NCI-H748 (cell line): Measurements from ENCODE around the gene STK32C.

Source experiments
- DNase-seq: peaks from one replicate; lab custom pipeline; 2025; ENCODE audit not compliant: unreplicated experiment; lab: John Stamatoyannopoulos, UW

Gene STK32C

DNA sequence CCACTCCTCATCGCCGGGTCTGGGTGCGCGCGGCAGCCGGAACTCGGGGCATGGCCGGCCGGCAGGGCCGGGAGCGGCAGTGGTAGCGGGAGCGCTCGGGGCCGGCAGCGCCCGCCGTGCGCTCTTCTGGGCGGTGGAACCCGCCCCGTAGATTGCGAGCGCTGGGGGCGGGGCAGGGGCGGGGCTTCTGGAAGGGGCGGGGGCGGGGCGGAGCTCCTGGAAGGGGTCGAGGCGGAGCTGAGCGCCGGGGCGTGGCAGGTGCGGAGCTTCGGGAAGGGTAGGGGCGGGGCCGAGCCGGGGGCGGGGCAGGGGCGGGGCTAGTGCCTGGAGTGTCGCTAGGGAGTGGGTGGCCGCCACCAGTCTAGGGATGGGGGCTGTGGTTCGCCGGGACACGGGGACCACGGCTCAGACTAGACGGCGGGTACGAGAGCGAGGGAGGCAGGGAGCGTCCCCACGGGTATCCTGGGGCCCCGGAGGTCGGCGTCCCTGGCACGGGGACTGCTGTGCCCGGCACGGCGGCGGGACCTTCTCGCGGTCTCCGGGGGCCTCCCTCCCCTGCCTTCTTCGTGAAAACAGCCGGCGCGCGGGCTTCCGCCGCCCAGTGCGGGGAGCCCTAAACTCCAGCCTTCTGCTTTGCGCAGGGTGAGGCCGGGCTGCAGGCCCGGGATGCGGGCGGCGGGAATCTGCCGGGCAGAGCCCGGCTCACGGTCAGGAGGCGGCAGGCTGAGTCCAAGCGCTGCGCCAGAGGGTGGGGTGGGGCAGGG lies at the start of gene STK32C:
Gene STK32C, minus strand, starts transcription at position 128 of the 764 bp plus-strand sequence. Its CDS starts 117 bp downstream, at position 11.
- peak; percentile 82 for DNase-seq

DNA sequence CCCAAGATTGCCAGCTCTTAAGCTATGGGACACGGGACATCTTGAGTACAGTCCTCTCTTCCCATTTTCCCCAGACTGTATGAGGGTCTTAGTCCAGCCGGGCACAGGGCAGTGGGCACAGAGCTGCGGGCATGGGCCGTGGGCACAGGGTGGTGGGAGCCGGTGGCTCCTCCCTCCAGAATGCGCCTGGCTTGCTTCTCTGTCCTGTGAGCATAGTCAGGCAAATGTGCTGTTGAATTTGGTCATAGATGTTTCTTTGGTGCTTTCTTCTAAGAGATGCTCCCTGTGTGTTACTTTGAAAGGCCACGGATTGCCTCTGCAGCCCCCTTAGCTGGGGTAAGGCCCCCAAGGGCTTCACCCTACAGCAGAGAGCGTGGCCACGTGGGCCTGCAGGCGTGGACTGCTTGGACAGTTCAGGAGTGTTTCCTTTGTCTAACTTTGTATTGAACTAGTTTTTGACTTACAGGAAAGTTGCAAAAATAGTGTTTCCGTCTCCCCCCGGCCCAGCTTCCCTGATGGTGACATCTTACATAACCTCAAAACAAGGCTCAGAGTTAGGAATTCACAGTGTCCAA lies 49.0 kb upstream of the STK32C start:
- no peak for DNase-seq

DNA sequence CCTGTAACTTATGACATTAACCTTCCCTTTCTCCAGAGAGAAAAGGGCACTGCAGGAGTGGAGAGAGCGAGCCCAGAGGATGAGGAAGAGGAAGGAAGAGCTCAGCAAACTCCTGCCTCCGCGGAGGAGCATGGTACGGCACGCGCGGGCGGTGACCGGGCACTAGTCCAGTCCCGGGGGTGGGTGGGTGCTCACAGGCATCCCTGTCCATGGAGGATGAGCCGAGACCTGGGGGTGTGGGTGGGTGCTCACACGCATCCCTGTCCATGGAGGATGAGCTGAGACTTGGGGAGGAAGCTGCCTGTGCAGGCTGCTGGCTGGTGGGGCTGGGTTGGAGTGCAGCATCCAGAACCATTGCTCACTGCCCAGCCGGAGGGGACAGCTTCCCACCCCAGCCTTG lies 48.0 kb upstream of the STK32C start:
- no peak for DNase-seq

DNA sequence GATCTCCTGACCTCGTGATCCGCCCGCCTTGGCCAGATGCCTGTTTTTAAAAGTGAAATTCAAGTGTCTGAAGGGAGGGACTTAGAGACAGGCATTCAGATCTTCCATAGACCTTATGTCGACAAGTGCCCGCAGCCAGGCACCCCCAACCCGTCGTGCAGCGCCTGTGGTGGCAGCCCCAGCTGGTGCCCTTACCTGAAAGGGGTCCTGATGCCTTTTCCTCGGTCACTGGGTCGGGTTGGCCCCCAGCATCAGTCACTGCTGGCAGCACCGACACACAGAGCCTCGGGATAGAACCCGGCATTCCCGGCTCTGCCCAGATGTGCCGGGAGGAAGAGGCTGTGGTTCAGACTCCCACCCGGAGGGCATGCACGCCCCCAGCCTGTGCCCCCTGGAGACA lies 47.5 kb upstream of the STK32C start:
- no peak for DNase-seq

DNA sequence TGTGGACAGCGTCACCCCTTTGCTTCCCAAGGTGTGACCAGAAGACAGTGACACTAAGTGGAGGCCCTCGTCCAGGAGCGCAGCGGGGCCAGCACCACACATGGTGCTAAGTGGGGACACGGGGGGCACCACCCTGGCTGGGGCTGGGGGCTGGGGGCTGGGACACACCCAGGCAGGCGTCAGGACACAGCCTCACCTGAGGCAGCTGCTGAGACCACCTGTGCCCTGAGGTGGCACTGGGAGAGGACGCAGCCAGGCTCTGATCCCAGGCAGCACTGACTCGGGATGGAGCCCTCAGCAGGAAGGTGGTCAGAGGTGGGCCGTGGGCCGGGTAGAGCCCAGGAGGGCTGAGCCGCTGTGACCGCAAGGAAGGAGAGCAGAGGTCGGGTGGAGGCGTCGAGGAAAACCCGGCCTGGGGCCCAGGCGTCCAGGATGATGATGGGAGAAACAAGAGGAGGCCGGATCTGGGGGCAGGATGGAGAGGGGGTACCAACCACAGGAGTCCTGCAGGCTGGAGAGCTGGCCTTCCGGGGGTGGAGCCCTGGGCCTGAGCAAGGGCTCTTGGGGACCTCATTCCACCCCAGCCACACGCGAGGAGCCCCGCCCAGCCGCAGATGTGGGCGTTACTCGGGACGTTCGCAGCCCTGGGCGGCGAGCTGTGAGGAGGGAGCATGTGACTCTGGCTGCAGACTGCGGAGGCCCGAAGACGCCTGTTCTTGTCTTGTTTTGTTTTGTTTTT lies 46.8 kb upstream of the STK32C start:
- no peak for DNase-seq

DNA sequence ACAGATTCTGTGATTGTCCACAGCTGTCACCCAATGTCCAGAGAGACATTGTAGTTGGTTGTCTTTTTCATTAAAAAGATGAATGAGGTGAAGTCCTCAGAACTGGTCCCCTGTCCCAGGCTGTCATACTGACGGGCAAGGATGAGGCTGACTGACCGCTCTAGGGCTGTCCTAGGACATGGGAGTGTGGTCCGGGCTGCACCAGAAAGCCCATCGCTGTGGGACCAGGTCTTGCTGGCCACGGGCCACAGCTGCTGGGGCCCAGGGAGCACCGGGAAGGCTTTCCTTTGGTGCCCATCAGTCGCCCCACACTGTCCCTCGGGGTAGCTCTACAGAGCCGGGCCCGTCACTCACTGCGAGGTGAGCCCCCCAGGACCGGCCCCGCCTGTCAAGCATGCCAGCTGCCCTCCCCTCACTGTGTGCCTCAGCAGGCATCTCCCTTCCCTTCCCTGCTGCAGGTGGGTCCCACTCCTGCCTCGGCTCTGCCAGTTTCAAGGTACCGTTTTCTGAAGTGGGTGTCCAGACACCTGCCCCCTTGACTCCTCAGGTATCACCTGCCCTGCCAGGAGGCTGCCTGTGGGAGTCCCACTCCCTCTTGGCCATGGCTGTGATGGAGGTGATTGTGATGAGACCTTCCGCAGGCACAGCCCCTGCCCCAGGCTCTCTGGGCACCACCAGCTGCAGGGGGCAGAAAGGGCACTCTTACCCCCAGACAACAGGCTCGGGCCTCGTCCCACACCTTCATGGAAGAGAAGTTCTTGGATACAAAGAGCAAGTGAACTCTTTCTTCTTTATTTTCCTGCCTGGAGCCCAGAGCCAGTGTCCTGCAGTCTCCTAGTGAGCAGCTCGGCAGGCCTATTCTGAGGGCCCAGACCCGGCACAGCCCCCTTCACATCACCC lies 46.0 kb upstream of the STK32C start:
- no peak for DNase-seq

DNA sequence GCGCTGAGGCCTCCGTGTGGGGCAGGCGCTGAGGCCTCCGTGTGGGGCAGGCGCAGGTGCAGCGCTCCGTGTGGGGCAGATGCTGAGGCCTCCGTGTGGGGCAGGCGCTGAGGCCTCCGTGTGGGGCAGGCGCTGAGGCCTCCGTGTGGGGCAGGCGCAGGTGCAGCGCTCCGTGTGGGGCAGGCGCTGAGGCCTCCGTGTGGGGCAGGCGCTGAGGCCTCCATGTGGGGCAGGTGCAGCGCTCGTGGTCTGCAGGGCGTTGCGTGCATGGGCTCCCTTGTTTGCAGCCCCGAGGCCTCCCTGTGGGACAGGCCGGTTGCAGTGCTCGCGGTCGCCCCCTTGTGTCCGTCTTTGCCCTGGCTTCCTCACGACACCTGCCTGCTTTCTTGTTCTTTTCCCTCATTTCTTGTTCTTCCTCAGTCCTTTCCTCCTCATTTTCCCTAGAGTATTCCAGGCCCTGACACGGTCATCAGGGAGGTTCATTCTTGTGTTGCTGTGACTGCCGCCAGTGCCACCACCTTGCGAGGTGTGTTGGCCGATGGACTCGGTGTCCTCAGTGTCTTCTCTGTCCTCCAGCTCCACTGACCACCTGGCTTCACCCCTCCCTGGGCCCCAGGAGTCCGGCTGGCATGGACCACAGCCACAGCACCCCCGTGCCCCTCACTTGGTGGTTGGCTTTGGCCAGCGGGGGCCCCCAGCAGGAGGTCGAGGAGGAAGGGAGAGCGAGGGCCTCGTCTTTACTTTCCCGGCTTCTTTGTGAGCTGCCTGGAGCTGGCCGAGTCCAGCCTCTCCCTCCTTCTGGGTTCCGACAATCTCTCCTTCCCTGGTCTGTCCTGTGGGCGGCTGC lies 44.9 kb upstream of the STK32C start:
- peak; percentile 28 for DNase-seq

DNA sequence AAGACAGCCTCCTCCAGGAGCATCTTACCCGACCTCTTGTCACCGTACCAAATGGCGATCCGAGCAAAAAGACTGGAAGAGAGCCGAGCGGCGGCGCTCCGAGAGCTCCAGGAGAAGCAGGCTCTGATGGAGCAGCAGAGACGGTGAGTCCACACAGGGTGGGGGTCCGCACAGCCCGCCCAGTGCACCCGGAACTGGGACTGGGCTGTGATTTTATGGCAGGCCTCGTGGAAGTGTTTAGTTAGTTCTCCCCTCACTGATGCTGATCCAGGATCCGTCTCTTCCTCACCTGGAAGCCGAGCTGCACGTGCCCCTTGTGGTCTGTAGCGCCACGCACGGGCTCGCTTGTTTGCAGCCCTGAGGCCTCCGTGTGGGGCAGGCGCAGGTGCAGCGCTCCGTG lies 43.9 kb upstream of the STK32C start:
- DNase-seq, result no peak

DNA sequence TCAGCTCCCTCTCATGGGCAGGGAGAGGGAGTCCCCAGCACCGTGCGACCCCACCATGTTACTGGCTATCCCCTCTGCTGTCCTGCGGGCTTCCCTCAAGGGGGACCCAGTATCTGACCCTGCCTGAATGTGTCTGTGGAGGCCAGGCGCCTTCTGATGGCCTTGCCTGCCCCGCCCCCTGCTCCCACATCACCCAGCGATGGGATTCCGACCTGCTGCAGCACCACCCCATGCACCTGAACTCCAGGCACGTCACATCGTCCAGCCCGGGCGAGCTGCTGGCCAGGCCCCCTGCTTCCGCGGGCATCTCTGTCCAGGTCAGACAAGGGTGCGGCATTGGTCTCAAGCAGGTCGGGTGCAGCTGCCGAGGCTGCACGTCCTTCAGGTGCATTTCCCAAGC lies 43.2 kb upstream of the STK32C start:
- no peak for DNase-seq

DNA sequence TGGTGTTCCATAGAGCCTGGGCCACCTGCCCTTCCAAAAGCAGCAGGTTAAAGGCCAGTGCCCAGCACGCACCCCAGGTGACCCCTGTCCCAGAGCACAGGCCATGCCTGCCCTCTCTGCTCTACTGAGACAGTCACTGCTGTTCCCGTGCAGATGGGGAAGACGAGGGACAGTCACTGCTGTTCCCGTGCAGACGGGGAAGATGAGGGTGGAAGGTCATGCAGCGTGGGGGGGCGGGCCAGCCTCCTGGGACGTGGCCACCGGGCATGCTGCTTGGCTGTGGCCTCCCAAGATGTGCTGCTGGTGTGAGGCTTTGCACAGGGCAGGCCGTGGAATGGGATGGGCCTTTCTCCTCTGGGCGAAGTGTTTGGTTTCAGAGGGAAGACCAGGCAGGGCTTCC lies 42.6 kb upstream of the STK32C start:
- DNase-seq, result no peak

DNA sequence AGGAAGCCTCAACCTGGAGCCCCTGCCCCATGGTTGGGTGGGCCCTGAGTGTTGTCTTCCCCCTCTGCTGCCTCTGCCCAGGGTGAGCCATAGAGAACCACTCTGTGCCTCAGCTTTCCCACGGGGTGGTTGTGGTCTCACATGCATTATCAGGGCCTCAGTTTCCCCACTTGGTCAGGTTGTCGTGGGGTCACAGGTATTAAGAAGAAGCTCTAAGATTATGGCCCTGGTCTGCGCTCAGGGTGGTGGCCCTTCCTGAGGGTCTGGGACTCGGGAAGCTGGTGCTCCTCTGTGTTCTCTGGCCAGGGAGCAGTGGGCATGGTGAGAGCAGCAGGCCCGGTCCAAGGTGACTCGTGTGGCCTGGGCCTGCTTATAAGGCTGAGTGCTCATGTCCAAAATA lies 42.0 kb upstream of the STK32C start:
- no peak for DNase-seq

DNA sequence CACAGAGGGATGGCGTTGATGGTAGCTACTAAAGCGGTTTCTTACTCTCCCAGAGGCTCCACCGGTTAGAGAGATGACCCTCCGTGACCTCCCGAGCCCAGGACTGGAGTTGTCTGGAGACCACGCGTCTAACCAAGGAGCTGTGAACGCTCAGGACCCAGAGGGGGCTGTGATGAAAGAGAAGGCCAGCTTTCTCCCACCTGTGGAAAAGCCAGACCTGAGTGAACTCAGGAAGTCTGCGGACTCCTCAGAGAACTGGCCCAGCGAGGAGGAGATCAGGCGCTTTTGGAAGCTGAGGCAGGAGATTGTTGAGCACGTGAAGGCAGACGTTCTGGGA lies 40.1 kb upstream of the STK32C start:
- no peak for DNase-seq

DNA sequence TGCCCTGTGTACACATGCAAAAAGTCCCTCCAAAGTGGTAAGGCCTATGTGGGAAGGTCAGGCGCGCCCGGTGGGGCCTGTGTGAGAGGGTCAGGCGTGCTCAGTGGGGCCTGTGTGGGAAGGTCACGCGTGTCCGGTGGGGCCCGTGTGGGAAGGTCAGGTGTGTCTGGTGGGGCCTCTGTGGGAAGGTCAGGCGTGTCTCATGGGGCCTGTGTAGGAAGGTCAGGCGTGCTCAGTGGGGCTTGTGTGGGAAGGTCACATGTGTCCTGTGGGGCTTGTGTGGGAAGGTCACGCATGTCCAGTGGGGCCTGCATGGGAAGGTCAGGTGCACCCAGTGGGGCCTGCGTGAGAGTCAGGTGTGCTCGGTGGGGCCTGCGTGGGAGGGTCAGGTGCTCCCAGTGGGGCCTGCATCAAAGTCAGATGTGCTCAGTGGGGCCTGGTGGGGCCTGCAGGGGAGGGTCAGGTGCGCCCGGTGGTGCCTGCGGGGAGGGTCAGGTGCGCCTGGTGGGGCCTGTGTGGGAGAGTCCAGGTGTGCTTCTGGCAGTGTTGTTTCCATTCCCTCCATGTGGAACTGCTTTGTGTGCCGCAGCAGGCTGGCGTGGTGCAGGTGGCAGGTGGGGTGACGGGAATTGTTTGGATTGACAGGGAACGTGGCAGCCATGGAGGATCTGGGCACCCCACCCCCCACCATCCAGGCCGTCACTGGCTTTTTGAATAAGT lies 39.6 kb upstream of the STK32C start:
- DNase-seq, result no peak

DNA sequence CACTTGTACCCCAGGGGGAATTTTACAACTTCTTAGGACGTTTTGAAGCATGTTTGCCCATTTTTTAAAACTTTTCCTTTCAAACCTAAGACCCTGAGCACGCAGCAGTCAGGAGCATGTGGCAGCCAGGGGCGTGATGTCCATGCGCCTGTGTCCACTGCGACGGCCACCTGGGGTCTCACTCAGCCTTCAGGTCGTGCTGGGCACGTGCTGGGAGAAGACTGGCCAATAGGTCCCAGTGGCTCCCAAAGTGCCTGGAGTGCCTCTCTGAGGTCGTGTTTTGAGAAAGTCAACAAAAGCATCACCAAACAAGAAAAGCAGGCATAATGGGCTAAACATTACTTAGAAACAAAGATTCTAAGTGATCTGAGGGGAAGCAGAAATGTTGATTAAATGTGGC lies 39.1 kb upstream of the STK32C start:
- DNase-seq, result no peak

DNA sequence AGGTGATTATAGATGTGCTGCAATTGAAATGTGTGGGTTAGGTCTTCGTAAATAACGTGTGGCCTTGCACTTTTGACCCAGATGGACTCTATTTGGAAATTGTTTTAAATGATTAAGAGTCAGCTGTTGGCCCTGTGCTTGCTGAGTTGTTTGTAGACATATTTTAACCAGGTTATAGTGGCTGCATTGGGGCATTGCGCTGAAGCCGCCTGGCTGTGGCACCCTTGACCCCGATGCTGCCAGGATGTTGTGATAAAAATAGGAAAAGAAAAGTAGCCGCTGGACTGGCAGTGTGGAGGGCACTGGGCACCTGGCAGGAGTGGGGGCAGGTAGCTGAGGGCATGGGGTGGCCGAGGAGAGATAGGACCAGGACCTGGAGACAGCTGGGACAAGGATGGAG lies 37.6 kb upstream of the STK32C start:
- no peak for DNase-seq

DNA sequence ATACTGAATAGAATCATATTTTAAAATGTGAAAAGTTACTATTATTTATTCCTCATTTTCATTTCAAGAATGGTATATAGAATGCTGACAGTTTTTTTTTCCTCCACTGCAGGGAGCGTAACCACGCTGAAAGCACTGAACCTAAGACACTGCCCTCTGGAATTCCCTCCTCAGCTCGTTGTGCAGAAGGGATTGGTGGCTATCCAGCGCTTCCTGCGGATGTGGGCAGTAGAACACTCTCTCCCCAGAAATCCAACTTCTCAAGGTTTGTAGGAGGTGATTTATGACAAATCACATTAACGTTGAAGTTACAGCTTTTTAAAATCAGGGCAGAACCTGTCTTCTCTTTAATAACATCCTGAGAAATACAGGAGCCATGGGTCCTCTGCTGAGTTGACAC lies 36.6 kb upstream of the STK32C start:
- no peak for DNase-seq

DNA sequence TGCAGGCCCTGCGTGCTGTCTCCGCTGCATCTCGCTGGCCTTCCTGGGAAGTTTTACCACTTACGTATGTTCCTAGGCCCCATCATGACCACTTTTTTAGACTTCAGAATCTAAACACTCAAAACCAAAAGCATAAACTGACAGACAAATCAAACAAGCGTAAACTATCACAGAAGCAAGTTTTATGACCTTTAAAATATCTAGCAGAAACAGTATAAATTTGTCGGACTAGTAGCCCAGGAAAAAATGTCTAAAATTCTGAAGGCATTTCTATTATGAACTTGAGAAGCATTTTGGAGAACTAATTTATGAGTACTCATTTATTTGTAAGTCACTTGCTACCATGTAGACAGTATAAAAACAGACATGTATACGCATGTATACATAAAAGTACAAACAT lies 34.8 kb upstream of the STK32C start:
- no peak for DNase-seq

DNA sequence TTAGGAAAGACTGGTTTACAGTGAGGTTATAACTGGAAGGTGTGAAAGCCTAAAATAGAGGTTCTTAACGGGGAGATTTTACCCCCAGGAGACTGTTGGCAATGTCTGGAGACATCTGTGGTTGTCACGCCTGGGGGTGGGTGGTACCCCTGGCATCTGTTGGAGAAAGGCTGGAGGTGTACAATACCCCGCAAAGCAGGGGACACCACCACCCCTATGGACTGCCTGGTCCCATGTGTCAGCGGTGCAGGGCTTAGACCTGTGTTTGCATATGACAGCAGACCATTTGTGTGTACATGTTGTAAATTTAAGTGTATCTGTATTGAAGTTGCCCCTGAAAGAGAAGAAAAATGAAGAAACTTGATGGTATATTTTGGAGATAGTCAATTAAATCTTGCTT lies 34.0 kb upstream of the STK32C start:
- no peak for DNase-seq

DNA sequence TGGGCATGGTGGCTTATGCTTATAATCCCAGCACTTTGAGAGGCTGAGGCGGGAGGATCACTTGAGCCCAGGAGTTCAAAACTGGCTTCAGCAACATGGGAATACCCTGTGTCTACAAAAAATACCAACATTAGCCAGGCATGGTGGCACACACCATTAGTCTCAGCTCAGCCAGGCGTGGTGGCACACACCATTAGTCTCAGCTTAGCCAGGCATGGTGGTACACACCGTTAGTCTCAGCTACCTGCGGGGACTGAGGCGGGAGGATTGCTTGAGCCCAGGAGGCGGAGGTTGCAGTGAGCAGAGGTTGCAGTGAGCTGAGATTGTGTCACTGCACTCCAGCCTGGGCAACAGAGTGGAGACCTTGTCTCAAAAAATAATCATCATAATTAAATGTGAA lies 33.3 kb upstream of the STK32C start:
- no peak for DNase-seq

DNA sequence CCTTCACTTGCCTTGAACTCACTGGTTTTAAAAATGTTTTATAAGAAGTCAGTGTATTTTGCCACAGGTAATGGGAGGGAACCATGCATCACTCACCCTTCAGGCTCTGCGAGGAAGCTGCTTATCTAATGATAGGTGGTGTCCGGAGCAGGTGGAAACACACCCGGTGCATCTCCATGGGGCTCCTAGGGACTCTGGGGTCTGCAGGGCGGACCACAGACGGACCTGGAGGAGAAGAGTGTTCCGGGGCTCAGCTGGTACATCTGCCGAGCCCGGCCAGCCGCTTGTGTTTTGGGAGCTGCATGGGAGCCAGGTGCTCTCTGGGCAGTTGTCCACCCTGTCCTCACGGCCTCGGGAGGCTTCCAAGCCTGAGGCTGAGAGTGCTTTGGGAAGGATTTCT lies 31.5 kb upstream of the STK32C start:
- no peak for DNase-seq
